Ovary (tissue), 3 donors: ENCODE measurements around the gene HNF1B.

Experiments
- EP300 ChIP-seq: sonication (generic); formaldehyde crosslinking; IDR thresholded peaks from one replicate; pipeline ENCODE4 v1.6.1; 2017; ENCODE audit warnings: antibody characterized with exemption
- POLR2A ChIP-seq: fragments of 450-650 bp; IDR thresholded peaks from one replicate; pipeline ENCODE4 v1.6.1; 2017; ENCODE audit warnings: antibody characterized with exemption, mild to moderate bottlenecking, moderate library complexity
- TF ChIP-seq, protein P1 (sequence below), 3 donors: fragments of 450-650 bp in 2 of 3; fragments of 200-600 bp in 1 of 3; IDR thresholded peaks; one replicate each; pipeline versions ENCODE4 v1.5.1 to v1.8.0; 2016 to 2022; ENCODE audit warnings: antibody characterized with exemption in 3 of 3, mild to moderate bottlenecking in 1 of 3
- donor health status: DM: no; HTN: no; CAD: no.

DNA sequence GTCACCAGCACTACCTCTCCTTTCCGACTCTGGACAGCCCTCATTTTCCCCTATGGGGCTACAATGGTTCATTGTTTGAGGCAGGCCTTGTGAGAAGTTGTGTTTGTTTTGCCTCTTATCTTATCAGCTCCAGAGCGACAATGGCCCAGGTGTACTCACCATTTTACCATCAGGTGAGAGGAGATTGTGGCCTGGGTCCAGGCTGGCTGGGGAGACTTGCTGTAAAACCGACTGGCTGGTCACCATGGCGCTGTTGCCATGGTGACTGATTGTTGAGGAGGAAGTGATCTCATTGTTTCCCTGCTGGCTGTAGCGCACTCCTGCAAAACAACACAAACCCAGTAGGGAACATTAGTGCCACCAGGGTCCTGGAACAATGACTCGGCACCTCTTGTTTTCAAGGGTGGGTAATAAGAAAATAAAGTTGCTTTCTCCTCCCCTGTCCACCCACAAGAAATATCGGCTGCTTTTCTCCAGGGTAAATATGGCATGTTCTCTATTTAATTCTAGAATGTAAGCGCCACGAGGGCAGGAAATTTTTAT, 34.4 kb downstream of the HNF1B start:
- TF ChIP-seq, protein P1, sequence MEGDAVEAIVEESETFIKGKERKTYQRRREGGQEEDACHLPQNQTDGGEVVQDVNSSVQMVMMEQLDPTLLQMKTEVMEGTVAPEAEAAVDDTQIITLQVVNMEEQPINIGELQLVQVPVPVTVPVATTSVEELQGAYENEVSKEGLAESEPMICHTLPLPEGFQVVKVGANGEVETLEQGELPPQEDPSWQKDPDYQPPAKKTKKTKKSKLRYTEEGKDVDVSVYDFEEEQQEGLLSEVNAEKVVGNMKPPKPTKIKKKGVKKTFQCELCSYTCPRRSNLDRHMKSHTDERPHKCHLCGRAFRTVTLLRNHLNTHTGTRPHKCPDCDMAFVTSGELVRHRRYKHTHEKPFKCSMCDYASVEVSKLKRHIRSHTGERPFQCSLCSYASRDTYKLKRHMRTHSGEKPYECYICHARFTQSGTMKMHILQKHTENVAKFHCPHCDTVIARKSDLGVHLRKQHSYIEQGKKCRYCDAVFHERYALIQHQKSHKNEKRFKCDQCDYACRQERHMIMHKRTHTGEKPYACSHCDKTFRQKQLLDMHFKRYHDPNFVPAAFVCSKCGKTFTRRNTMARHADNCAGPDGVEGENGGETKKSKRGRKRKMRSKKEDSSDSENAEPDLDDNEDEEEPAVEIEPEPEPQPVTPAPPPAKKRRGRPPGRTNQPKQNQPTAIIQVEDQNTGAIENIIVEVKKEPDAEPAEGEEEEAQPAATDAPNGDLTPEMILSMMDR (IDR thresholded peaks at IDR 0.05) = no peak
- TF ChIP-seq POLR2A (no peak), EP300 (no peak)
